AG09309 (cell line): ENCODE measurements around the gene UBP1.
"Not testable (repeated sequence)": the region's sequence is repeated elsewhere in the genome, so short reads cannot be mapped to it uniquely, and the experiment has no call there.

Experiments used
- DNase-seq: peaks from one replicate; pipeline ENCODE4 v3.0.0-alpha.2; 2010; ENCODE audit warnings: low read depth
- H3K4me3 ChIP-seq: 2 replicates; pipeline ENCODE4 v1.5.1; 2011; ENCODE audit warnings: mild to moderate bottlenecking, low read depth, low read length, moderate library complexity; ENCODE audit not compliant: control insufficient read depth
- TF ChIP-seq, protein P1 (sequence below): IDR thresholded peaks from 2 replicates; pipeline ENCODE4 v1.5.1; 2011; ENCODE audit warnings: mild to moderate bottlenecking, low read depth, low read length, inconsistent platforms; ENCODE audit not compliant: insufficient read depth, control insufficient read depth; ENCODE audit errors: missing control alignments

Gene UBP1

DNA sequence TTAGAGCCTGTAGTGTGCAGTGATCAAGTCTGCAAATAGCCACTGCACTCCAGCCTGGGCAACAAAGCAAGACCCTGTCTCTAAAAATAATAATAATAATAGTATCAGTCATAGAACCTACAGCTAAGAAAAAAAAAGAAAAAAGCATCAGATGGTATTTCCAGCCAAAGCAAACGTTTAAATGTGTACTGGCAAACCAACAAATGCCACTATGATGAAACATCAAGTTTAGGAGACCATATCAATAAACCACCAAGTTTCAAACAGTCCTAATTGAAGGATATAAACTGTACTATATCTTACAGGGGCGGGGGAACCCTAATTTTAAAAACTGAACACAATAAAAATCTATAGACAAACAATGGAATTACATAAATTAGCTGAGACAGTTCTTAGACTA is 6.4 kb downstream of the UBP1 start:
- DNase-seq = no peak
- H3K4me3 ChIP-seq = no peak overlapping the region
- TF ChIP-seq, protein P1, sequence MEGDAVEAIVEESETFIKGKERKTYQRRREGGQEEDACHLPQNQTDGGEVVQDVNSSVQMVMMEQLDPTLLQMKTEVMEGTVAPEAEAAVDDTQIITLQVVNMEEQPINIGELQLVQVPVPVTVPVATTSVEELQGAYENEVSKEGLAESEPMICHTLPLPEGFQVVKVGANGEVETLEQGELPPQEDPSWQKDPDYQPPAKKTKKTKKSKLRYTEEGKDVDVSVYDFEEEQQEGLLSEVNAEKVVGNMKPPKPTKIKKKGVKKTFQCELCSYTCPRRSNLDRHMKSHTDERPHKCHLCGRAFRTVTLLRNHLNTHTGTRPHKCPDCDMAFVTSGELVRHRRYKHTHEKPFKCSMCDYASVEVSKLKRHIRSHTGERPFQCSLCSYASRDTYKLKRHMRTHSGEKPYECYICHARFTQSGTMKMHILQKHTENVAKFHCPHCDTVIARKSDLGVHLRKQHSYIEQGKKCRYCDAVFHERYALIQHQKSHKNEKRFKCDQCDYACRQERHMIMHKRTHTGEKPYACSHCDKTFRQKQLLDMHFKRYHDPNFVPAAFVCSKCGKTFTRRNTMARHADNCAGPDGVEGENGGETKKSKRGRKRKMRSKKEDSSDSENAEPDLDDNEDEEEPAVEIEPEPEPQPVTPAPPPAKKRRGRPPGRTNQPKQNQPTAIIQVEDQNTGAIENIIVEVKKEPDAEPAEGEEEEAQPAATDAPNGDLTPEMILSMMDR = no peak

DNA sequence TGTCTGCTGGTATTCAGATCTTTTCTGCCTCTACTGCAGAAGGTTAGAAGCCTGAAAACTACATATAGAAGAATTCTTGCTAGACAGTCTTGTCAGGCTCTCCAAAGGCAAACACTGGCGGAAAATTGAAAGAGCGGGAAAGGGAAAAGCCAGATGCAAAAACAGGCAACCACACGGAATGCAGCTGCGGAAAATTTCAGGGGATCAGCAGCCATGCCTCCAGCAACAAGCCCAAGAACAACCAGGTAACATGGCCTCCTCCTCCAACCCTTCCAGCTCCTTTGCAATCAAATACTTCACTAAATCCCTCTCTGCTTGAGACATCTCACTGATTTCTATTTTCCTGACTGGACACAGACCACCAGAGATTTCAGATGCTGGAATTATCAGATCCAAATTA is 9.6 kb downstream of the UBP1 start:
- no peak for DNase-seq
- TF ChIP-seq, protein P1 = no peak

GRCh38 chr3:33430061-33430460 is 10.1 kb downstream of the UBP1 start:
- TF ChIP-seq, protein P1 = no peak
- H3K4me3 ChIP-seq = no peak overlapping the region
- DNase-seq = no peak

More for the DNA sequence above, 9.6 kb downstream of the UBP1 start:
- no peak overlapping the region for H3K4me3 ChIP-seq

- not testable (repeated sequence) for H3K4me3 ChIP-seq, DNase-seq
These were observed 10.9 kb downstream of the UBP1 start for GRCh38 chr3:33429306-33429705.

GRCh38 chr3:33428734-33429133 is 11.5 kb downstream of the UBP1 start:
- no peak for DNase-seq
- TF ChIP-seq, protein P1 = no peak
- no peak overlapping the region for H3K4me3 ChIP-seq

GRCh38 chr3:33426630-33427317 is 13.4 kb downstream of the UBP1 start:
- TF ChIP-seq, protein P1 = no peak
- DNase-seq = no peak
- no peak overlapping the region for H3K4me3 ChIP-seq

GRCh38 chr3:33426068-33426467 is 14.1 kb downstream of the UBP1 start:
- no peak overlapping the region for H3K4me3 ChIP-seq
- DNase-seq = no peak
- TF ChIP-seq, protein P1 = no peak
